Measurements from ENCODE around the gene MLLT3. TPM values are rescaled to one million over a fixed set of nuclear protein-coding genes. Genes with fewer than 3 reads are reported as not detected.

MLLT3 gene
- total and polyA plus RNA-seq, 2 of the 8 experiments (the other 6 are each of a cell fraction or from before 2014, with no cell fraction given), result 5.9 to 9.6 TPM

GRCh38 chr9:20322212-20322611, 300.1 kb downstream of the MLLT3 start:
- no peak overlapping the region for H2BK12ac ChIP-seq (ENCODE audit: low read depth, low read length)
- H3K27ac ChIP-seq (ENCODE audit: low read depth, low read length), result no peak overlapping the region
- DNase-seq (ENCODE audit: low read depth in 1 of 2, low spot score in 2 of 2), result no peak
- H2BK120ac ChIP-seq (replicated peaks; ENCODE audit: low read depth, low read length), result no peak overlapping the region
- H3K23ac ChIP-seq (ENCODE audit: insufficient read length), result no peak overlapping the region
- WGBS, 2 experiments (ENCODE audit: extremely low coverage in 1 of 2, insufficient coverage in 1 of 2, insufficient read length in 1 of 2, insufficient replicate concordance in 2 of 2, low coverage in 1 of 2, low lambda C conversion rate in 2 of 2, missing lambda C conversion rate in 1 of 2), result 93% methylated on average over 4 of the region's 4 CpGs; no CpG with 5 or more reads in 1 of the 2 experiments
- H2BK5ac ChIP-seq (ENCODE audit: low read depth, low read length), result no peak overlapping the region
- CTCF ChIA-PET (ENCODE audit: partially characterized antibody), result interaction anchor here (1.2 to 1.7 kb wide), 4 partner anchors 15 to 709 kb away, joined by 3 to 4 read pairs (median 4); partner anchors contain the start of gene HACD4
- H3K4me1 ChIP-seq (replicated peaks in 1 of 4; ENCODE audit: control insufficient read depth in 3 of 4, insufficient read depth in 4 of 4, low read length in 3 of 4), result peaks cover 0 to 3% (median under 1%) of the 10 kb centered on the region in 4 experiments; a peak in 2 of 7 replicates
- H4K91ac ChIP-seq (replicated peaks; ENCODE audit: insufficient read length, low read length), result peak overlapping the region; percentile 39
- 0 out of 2 replicates have a peak overlapping the region, but pooled peaks have one; percentile 11 for H2BK15ac ChIP-seq (ENCODE audit: low read length)
- H3K18ac ChIP-seq (ENCODE audit: extremely low read depth, low read length), result no peak overlapping the region
- no peaks in the 10 kb centered on the region for H3K27me3 ChIP-seq (replicated peaks in 1 of 4; ENCODE audit: control insufficient read depth in 3 of 4, extremely low read depth in 1 of 4, insufficient read depth in 3 of 4, low read length in 3 of 4)
- no peaks in the 10 kb centered on the region for H4K20me1 ChIP-seq (replicated peaks in 1 of 2; ENCODE audit: control insufficient read depth in 1 of 2, insufficient read depth in 2 of 2, low read length in 2 of 2)
- H3K9me3 ChIP-seq (ENCODE audit: insufficient read depth in 2 of 2, low read depth in 1 of 2, low read length in 1 of 2), result no peaks in the 10 kb centered on the region
- no peak overlapping the region for H2AK5ac ChIP-seq (ENCODE audit: low read depth, low read length)
- POLR2A ChIA-PET (ENCODE audit: partially characterized antibody), result no interaction called here
- H3K14ac ChIP-seq (ENCODE audit: insufficient read length), result no peak overlapping the region
- FAIRE-seq, result no peak
- no peak overlapping the region for H4K8ac ChIP-seq (ENCODE audit: extremely low read depth, insufficient read depth, low read length)
- no peaks in the 10 kb centered on the region for H3K79me1 ChIP-seq (ENCODE audit: low read depth, low read length)
- no peak overlapping the region for H3K9ac ChIP-seq (replicated peaks in 1 of 4; ENCODE audit: extremely low read depth in 1 of 4, low read depth in 3 of 4, low read length in 3 of 4)
- H3K79me2 ChIP-seq (ENCODE audit: control insufficient read depth in 1 of 2, insufficient read depth in 2 of 2, low read length in 2 of 2), result no peaks in the 10 kb centered on the region
- H3K4me2 ChIP-seq (ENCODE audit: insufficient read depth in 1 of 2, low read depth in 2 of 2, low read length in 2 of 2), result no peak overlapping the region
- H3K23me2 ChIP-seq (ENCODE audit: low read depth, low read length), result no peaks in the 10 kb centered on the region
- no peak overlapping the region for H4K5ac ChIP-seq (ENCODE audit: insufficient read length, low read depth, low read length)
- H3K4ac ChIP-seq (replicated peaks; ENCODE audit: insufficient read length, low read depth, low read length), result no peak overlapping the region
- TF ChIP-seq MAFK (IDR thresholded peaks at IDR 0.05; ENCODE audit: low read depth, low read length), result no peak
- no peak for TF ChIP-seq GABPA (IDR thresholded peaks at IDR 0.05; ENCODE audit: borderline replicate concordance, insufficient read depth, low read length)
- no peak for TF ChIP-seq RFX5 (IDR thresholded peaks at IDR 0.05; ENCODE audit: borderline replicate concordance, low read depth, low read length)
- no peak for TF ChIP-seq YY1 (IDR thresholded peaks at IDR 0.05; ENCODE audit: low read depth, low read length)
- no peak for TF ChIP-seq FOSL1 (IDR thresholded peaks at IDR 0.05; ENCODE audit: insufficient read depth, low read depth, low read length)
- no peak for TF ChIP-seq SIN3A (conservative IDR thresholded peaks at IDR 0.05 in 1 of 2, IDR thresholded peaks at IDR 0.05 in 1 of 2; ENCODE audit: low read depth in 1 of 2, low read length in 2 of 2)
- TF ChIP-seq RBBP5 (IDR thresholded peaks at IDR 0.05; ENCODE audit: borderline replicate concordance, low read depth, low read length), result no peak
- no peak for TF ChIP-seq GTF2F1 (IDR thresholded peaks at IDR 0.05; ENCODE audit: borderline replicate concordance, low read depth, low read length)
- TF ChIP-seq KDM4A (IDR thresholded peaks at IDR 0.05; ENCODE audit: low read depth, low read length, severe bottlenecking), result no peak
- no peak for TF ChIP-seq NRF1 (IDR thresholded peaks at IDR 0.05; ENCODE audit: low read depth, low read length)
- TF ChIP-seq MAX (IDR thresholded peaks at IDR 0.05), result no peak
- no peak for TF ChIP-seq SIX5 (IDR thresholded peaks at IDR 0.05; ENCODE audit: low read depth, low read length)
- TF ChIP-seq KDM1A (IDR thresholded peaks at IDR 0.05; ENCODE audit: borderline replicate concordance, low read length), result no peak
- H2AFZ ChIP-seq (ENCODE audit: low read length), result no peak overlapping the region
- no peak overlapping the region for H3K4me3 ChIP-seq (ENCODE audit: extremely low read depth in 1 of 4, insufficient read depth in 2 of 4, low read depth in 3 of 4, low read length in 4 of 4)
- H2BK20ac ChIP-seq (ENCODE audit: low read length), result no peak overlapping the region
- H3K56ac ChIP-seq (replicated peaks; ENCODE audit: insufficient read length, low read depth, low read length), result no peak overlapping the region
- no peaks in the 10 kb centered on the region for H3K36me3 ChIP-seq (ENCODE audit: control insufficient read depth in 2 of 4, insufficient read depth in 4 of 4, low read length in 3 of 4)

All from H1 (cell line).